Astrocyte (in vitro differentiated cells and primary cell): ENCODE results near the gene RNGTT. TPM values are rescaled to one million over a fixed set of nuclear protein-coding genes. Genes with fewer than 3 reads are reported as not detected.
"Not testable (repeated sequence)": the region's sequence is repeated elsewhere in the genome, so short reads cannot be mapped to it uniquely, and the experiment has no call there.

Experiments used
- DNase-seq: peaks from one replicate; pipeline ENCODE4 v3.0.0-alpha.2; 2010; ENCODE audit warnings: low read depth
- FAIRE-seq: peaks from 2 replicates; lab custom pipeline; 2011; peaks lifted over from hg19 to GRCh38; lab: Jason Lieb, UNC
- H2AFZ ChIP-seq: 2 replicates; pipeline ENCODE4 v1.6.0; 2012; ENCODE audit warnings: low read depth, low read length, inconsistent platforms
- H3K27ac ChIP-seq: 2 replicates; pipeline ENCODE4 v1.5.1; 2011; ENCODE audit warnings: low read depth, low read length, inconsistent platforms
- H3K27me3 ChIP-seq: 2 replicates; pipeline ENCODE4 v1.6.0; 2011; ENCODE audit warnings: low read length, inconsistent platforms; ENCODE audit not compliant: insufficient read depth
- H3K36me3 ChIP-seq: 2 replicates; pipeline ENCODE4 v1.5.1; 2011; ENCODE audit warnings: low read length, inconsistent platforms; ENCODE audit not compliant: insufficient read depth
- H3K4me1 ChIP-seq: 2 replicates; pipeline ENCODE4 v1.5.1; 2011; ENCODE audit warnings: low read length, inconsistent platforms; ENCODE audit not compliant: insufficient read depth
- H3K4me2 ChIP-seq: 2 replicates; pipeline ENCODE4 v1.6.0; 2012; ENCODE audit warnings: low read length, inconsistent platforms
- H3K4me3 ChIP-seq: 2 replicates; pipeline ENCODE4 v1.5.1; 2011; ENCODE audit warnings: low read depth, mild to moderate bottlenecking, low read length, inconsistent platforms; ENCODE audit not compliant: insufficient read depth
- H3K79me2 ChIP-seq: 2 replicates; pipeline ENCODE4 v1.6.0; 2012; ENCODE audit warnings: mild to moderate bottlenecking, low read length, inconsistent platforms; ENCODE audit not compliant: insufficient read depth
- H3K9ac ChIP-seq: 2 replicates; pipeline ENCODE4 v1.6.0; 2012; ENCODE audit warnings: mild to moderate bottlenecking, low read length, inconsistent platforms
- H3K9me3 ChIP-seq: 2 replicates; pipeline ENCODE4 v1.5.1; 2012; ENCODE audit warnings: low read depth, mild to moderate bottlenecking, low read length, inconsistent platforms; ENCODE audit not compliant: insufficient read depth
- H4K20me1 ChIP-seq: 2 replicates; pipeline ENCODE4 v1.6.0; 2012; ENCODE audit warnings: low read length, inconsistent platforms; ENCODE audit not compliant: insufficient read depth
- H3K27ac Mint-ChIP-seq: one replicate; pipeline ENCODE4 v1.8.0; 2021; ENCODE audit warnings: mild to moderate bottlenecking, mixed read lengths; ENCODE audit not compliant: unreplicated experiment
- H3K27me3 Mint-ChIP-seq: one replicate; pipeline ENCODE4 v1.8.0; 2021; ENCODE audit warnings: low read depth, mixed read lengths; ENCODE audit not compliant: unreplicated experiment
- H3K36me3 Mint-ChIP-seq: one replicate; pipeline ENCODE4 v1.8.0; 2021; ENCODE audit warnings: low read depth, mixed read lengths; ENCODE audit not compliant: unreplicated experiment
- H3K4me1 Mint-ChIP-seq: one replicate; pipeline ENCODE4 v1.8.0; 2021; ENCODE audit warnings: low read depth, mixed read lengths; ENCODE audit not compliant: unreplicated experiment
- H3K4me3 Mint-ChIP-seq: one replicate; pipeline ENCODE4 v1.8.0; 2021; ENCODE audit warnings: mild to moderate bottlenecking, moderate library complexity, mixed read lengths; ENCODE audit not compliant: unreplicated experiment
- H3K9me3 Mint-ChIP-seq: one replicate; pipeline ENCODE4 v1.8.0; 2021; ENCODE audit warnings: mild to moderate bottlenecking, mixed read lengths; ENCODE audit not compliant: unreplicated experiment
- CTCF ChIP-seq: IDR thresholded peaks from 2 replicates; pipeline ENCODE4 v1.5.1; 2011; ENCODE audit warnings: low read depth, mild to moderate bottlenecking, inconsistent platforms, low read length, moderate library complexity; ENCODE audit not compliant: insufficient read depth
- EZH2 ChIP-seq: IDR thresholded peaks from 2 replicates; pipeline ENCODE4 v1.6.1; 2012; ENCODE audit warnings: mild to moderate bottlenecking, low read length, inconsistent platforms; ENCODE audit not compliant: insufficient read depth
- total RNA-seq: library from RNA; stranded (reverse); gene quantifications from 2 replicates; pipeline ENCODE4 v1.2.1, GENCODE V29; 2021

The RNGTT gene
- total RNA-seq, 1 donor from 2014 or later = 16.0 TPM

GRCh38 chr6:88972504-88973423, 9.3 kb upstream of the RNGTT start:
- peaks cover 4% of the 10 kb centered on the region for H3K9me3 Mint-ChIP-seq
- H3K27ac Mint-ChIP-seq = no peak overlapping the region
- H3K4me3 ChIP-seq = no peak overlapping the region
- no peak overlapping the region for H3K4me3 Mint-ChIP-seq
- H3K79me2 ChIP-seq = no peaks in the 10 kb centered on the region
- DNase-seq (no peak), FAIRE-seq (no peak)
- H3K27ac ChIP-seq = no peak overlapping the region
- H4K20me1 ChIP-seq = no peaks in the 10 kb centered on the region
- H3K4me1 ChIP-seq = no peaks in the 10 kb centered on the region
- no peaks in the 10 kb centered on the region for H3K9me3 ChIP-seq
- H3K4me1 Mint-ChIP-seq = no peaks in the 10 kb centered on the region
- no peaks in the 10 kb centered on the region for H3K36me3 Mint-ChIP-seq
- H3K36me3 ChIP-seq = no peaks in the 10 kb centered on the region
- no peak for TF ChIP-seq EZH2
- no peak for TF ChIP-seq CTCF
- no peak overlapping the region for H2AFZ ChIP-seq
- H3K9ac ChIP-seq = no peak overlapping the region
- peaks cover 25% of the 10 kb centered on the region for H3K27me3 Mint-ChIP-seq
- no peak overlapping the region for H3K4me2 ChIP-seq
- no peaks in the 10 kb centered on the region for H3K27me3 ChIP-seq

GRCh38 chr6:88970301-88970700, 6.9 kb upstream of the RNGTT start:
- Histone ChIP-seq H3K4me1 (no peaks in the 10 kb centered on the region), H3K27ac (no peak overlapping the region), H3K4me3 (no peak overlapping the region), H3K79me2 (no peaks in the 10 kb centered on the region), H2AFZ (no peak overlapping the region), H3K4me2 (no peak overlapping the region), H3K36me3 (no peaks in the 10 kb centered on the region), H3K9me3 (no peaks in the 10 kb centered on the region), H4K20me1 (no peaks in the 10 kb centered on the region), H3K27me3 (no peaks in the 10 kb centered on the region), H3K9ac (no peak overlapping the region)
- H3K27ac Mint-ChIP-seq = no peak overlapping the region
- TF ChIP-seq EZH2 (no peak), CTCF (no peak)
- H3K36me3 Mint-ChIP-seq = peaks cover 2% of the 10 kb centered on the region
- H3K4me3 Mint-ChIP-seq = no peak overlapping the region
- no peaks in the 10 kb centered on the region for H3K4me1 Mint-ChIP-seq
- DNase-seq = no peak
- peaks cover 15% of the 10 kb centered on the region for H3K27me3 Mint-ChIP-seq
- FAIRE-seq = no peak
- peaks cover 7% of the 10 kb centered on the region for H3K9me3 Mint-ChIP-seq

GRCh38 chr6:88969255-88969654, 5.8 kb upstream of the RNGTT start:
- not testable (repeated sequence) for H3K4me1 Mint-ChIP-seq, H3K79me2 ChIP-seq, H3K4me1 ChIP-seq, H3K4me3 Mint-ChIP-seq, DNase-seq, H3K27ac ChIP-seq, H3K9me3 ChIP-seq, H3K4me3 ChIP-seq, H4K20me1 ChIP-seq, H2AFZ ChIP-seq, H3K27me3 ChIP-seq, FAIRE-seq, H3K9ac ChIP-seq, H3K36me3 Mint-ChIP-seq, H3K36me3 ChIP-seq, H3K9me3 Mint-ChIP-seq, H3K27ac Mint-ChIP-seq, H3K4me2 ChIP-seq, H3K27me3 Mint-ChIP-seq
